ENCODE results near the gene GTF2H2.
"Not testable (repeated sequence)": the region's sequence is repeated elsewhere in the genome, so short reads cannot be mapped to it uniquely, and the experiment has no call there.

GTF2H2 gene

GRCh38 chr5:71067262-71067928 is at the start of gene GTF2H2:
Gene GTF2H2 (minus strand): TSS chr5:71067676. CDS start chr5:71062763, 4,913 bp downstream.
- not testable (repeated sequence) for H3K27me3 ChIP-seq (ENCODE audit: insufficient read depth, low read depth); H3K4me2 ChIP-seq; H3K36me3 ChIP-seq (ENCODE audit: insufficient read depth); H3K79me2 ChIP-seq (ENCODE audit: insufficient read depth, low read depth); H3K27ac ChIP-seq; H3K9ac ChIP-seq; H3K4me1 ChIP-seq (ENCODE audit: low read depth, poor library complexity, severe bottlenecking); H2AFZ ChIP-seq (ENCODE audit: low read depth); H4K20me1 ChIP-seq (ENCODE audit: insufficient read depth); H3K4me3 ChIP-seq (IDR thresholded peaks at IDR 0.05; ENCODE audit: insufficient read depth, low read depth, low read length)

GRCh38 chr5:71109730-71110275 is 42.3 kb upstream of the GTF2H2 start:
- not testable (repeated sequence) for H3K4me2 ChIP-seq; H3K36me3 ChIP-seq (ENCODE audit: insufficient read depth); H3K27me3 ChIP-seq (ENCODE audit: insufficient read depth, low read depth); H4K20me1 ChIP-seq (ENCODE audit: insufficient read depth); H3K79me2 ChIP-seq (ENCODE audit: insufficient read depth, low read depth); H3K4me3 ChIP-seq (IDR thresholded peaks at IDR 0.05; ENCODE audit: insufficient read depth, low read depth, low read length); H3K9ac ChIP-seq; H2AFZ ChIP-seq (ENCODE audit: low read depth); H3K4me1 ChIP-seq (ENCODE audit: low read depth, poor library complexity, severe bottlenecking); H3K27ac ChIP-seq

- not testable (repeated sequence) for H3K27ac ChIP-seq; H3K79me2 ChIP-seq (ENCODE audit: insufficient read depth, low read depth); H3K4me2 ChIP-seq; H4K20me1 ChIP-seq (ENCODE audit: insufficient read depth); H2AFZ ChIP-seq (ENCODE audit: low read depth); H3K36me3 ChIP-seq (ENCODE audit: insufficient read depth); H3K9ac ChIP-seq; H3K27me3 ChIP-seq (ENCODE audit: insufficient read depth, low read depth); H3K4me1 ChIP-seq (ENCODE audit: low read depth, poor library complexity, severe bottlenecking); H3K4me3 ChIP-seq (IDR thresholded peaks at IDR 0.05; ENCODE audit: insufficient read depth, low read depth, low read length)
These were observed 32.5 kb upstream of the GTF2H2 start for GRCh38 chr5:71099996-71100395.

- H3K4me1 ChIP-seq (ENCODE audit: low read depth, poor library complexity, severe bottlenecking); H4K20me1 ChIP-seq (ENCODE audit: insufficient read depth); H3K27ac ChIP-seq; H2AFZ ChIP-seq (ENCODE audit: low read depth); H3K4me3 ChIP-seq (IDR thresholded peaks at IDR 0.05; ENCODE audit: insufficient read depth, low read depth, low read length); H3K79me2 ChIP-seq (ENCODE audit: insufficient read depth, low read depth); H3K9ac ChIP-seq; H3K27me3 ChIP-seq (ENCODE audit: insufficient read depth, low read depth); H3K36me3 ChIP-seq (ENCODE audit: insufficient read depth); H3K4me2 ChIP-seq: not testable (repeated sequence)
These were observed 30.4 kb upstream of the GTF2H2 start for GRCh38 chr5:71097930-71098203.

GRCh38 chr5:71097173-71097929 is 29.9 kb upstream of the GTF2H2 start:
- not testable (repeated sequence) for H3K4me3 ChIP-seq (IDR thresholded peaks at IDR 0.05; ENCODE audit: insufficient read depth, low read depth, low read length); H3K79me2 ChIP-seq (ENCODE audit: insufficient read depth, low read depth); H3K27ac ChIP-seq; H3K9ac ChIP-seq; H2AFZ ChIP-seq (ENCODE audit: low read depth); H3K27me3 ChIP-seq (ENCODE audit: insufficient read depth, low read depth); H3K36me3 ChIP-seq (ENCODE audit: insufficient read depth); H3K4me1 ChIP-seq (ENCODE audit: low read depth, poor library complexity, severe bottlenecking); H3K4me2 ChIP-seq; H4K20me1 ChIP-seq (ENCODE audit: insufficient read depth)

- not testable (repeated sequence) for H3K9ac ChIP-seq; H3K4me3 ChIP-seq (IDR thresholded peaks at IDR 0.05; ENCODE audit: insufficient read depth, low read depth, low read length); H4K20me1 ChIP-seq (ENCODE audit: insufficient read depth); H3K36me3 ChIP-seq (ENCODE audit: insufficient read depth); H2AFZ ChIP-seq (ENCODE audit: low read depth); H3K27me3 ChIP-seq (ENCODE audit: insufficient read depth, low read depth); H3K4me2 ChIP-seq; H3K27ac ChIP-seq; H3K79me2 ChIP-seq (ENCODE audit: insufficient read depth, low read depth); H3K4me1 ChIP-seq (ENCODE audit: low read depth, poor library complexity, severe bottlenecking)
These were observed 22.3 kb upstream of the GTF2H2 start for GRCh38 chr5:71089773-71090172.

- not testable (repeated sequence) for H3K9ac ChIP-seq; H3K4me3 ChIP-seq (IDR thresholded peaks at IDR 0.05; ENCODE audit: insufficient read depth, low read depth, low read length); H3K27ac ChIP-seq; H3K36me3 ChIP-seq (ENCODE audit: insufficient read depth); H3K4me1 ChIP-seq (ENCODE audit: low read depth, poor library complexity, severe bottlenecking); H4K20me1 ChIP-seq (ENCODE audit: insufficient read depth); H2AFZ ChIP-seq (ENCODE audit: low read depth); H3K27me3 ChIP-seq (ENCODE audit: insufficient read depth, low read depth); H3K4me2 ChIP-seq; H3K79me2 ChIP-seq (ENCODE audit: insufficient read depth, low read depth)
These were observed 21.3 kb upstream of the GTF2H2 start for GRCh38 chr5:71088754-71089153.

GRCh38 chr5:71086145-71086544 is 18.7 kb upstream of the GTF2H2 start:
- not testable (repeated sequence) for H3K9ac ChIP-seq; H3K4me2 ChIP-seq; H4K20me1 ChIP-seq (ENCODE audit: insufficient read depth); H3K4me3 ChIP-seq (IDR thresholded peaks at IDR 0.05; ENCODE audit: insufficient read depth, low read depth, low read length); H3K27me3 ChIP-seq (ENCODE audit: insufficient read depth, low read depth); H3K36me3 ChIP-seq (ENCODE audit: insufficient read depth); H3K27ac ChIP-seq; H2AFZ ChIP-seq (ENCODE audit: low read depth); H3K4me1 ChIP-seq (ENCODE audit: low read depth, poor library complexity, severe bottlenecking); H3K79me2 ChIP-seq (ENCODE audit: insufficient read depth, low read depth)

- H3K9ac ChIP-seq; H3K36me3 ChIP-seq (ENCODE audit: insufficient read depth); H3K4me3 ChIP-seq (IDR thresholded peaks at IDR 0.05; ENCODE audit: insufficient read depth, low read depth, low read length); H3K4me1 ChIP-seq (ENCODE audit: low read depth, poor library complexity, severe bottlenecking); H3K79me2 ChIP-seq (ENCODE audit: insufficient read depth, low read depth); H2AFZ ChIP-seq (ENCODE audit: low read depth); H3K27ac ChIP-seq; H3K27me3 ChIP-seq (ENCODE audit: insufficient read depth, low read depth); H3K4me2 ChIP-seq; H4K20me1 ChIP-seq (ENCODE audit: insufficient read depth): not testable (repeated sequence)
These were observed 17.0 kb upstream of the GTF2H2 start for GRCh38 chr5:71084280-71085063.

GRCh38 chr5:71082898-71083297 is 15.4 kb upstream of the GTF2H2 start:
- not testable (repeated sequence) for H2AFZ ChIP-seq (ENCODE audit: low read depth); H3K4me2 ChIP-seq; H3K79me2 ChIP-seq (ENCODE audit: insufficient read depth, low read depth); H4K20me1 ChIP-seq (ENCODE audit: insufficient read depth); H3K27me3 ChIP-seq (ENCODE audit: insufficient read depth, low read depth); H3K4me3 ChIP-seq (IDR thresholded peaks at IDR 0.05; ENCODE audit: insufficient read depth, low read depth, low read length); H3K36me3 ChIP-seq (ENCODE audit: insufficient read depth); H3K9ac ChIP-seq; H3K27ac ChIP-seq; H3K4me1 ChIP-seq (ENCODE audit: low read depth, poor library complexity, severe bottlenecking)

Measured in KMS-11 (cell line).